ENCODE results near the gene AUNIP.

AUNIP gene

GRCh38 chr1:25797939-25798338 is 61.3 kb downstream of the AUNIP start:
- peak; percentile 20; the same call in 1 of the 2 replicates for TF ChIP-seq CTCF (IDR thresholded peaks at IDR 0.05)

GRCh38 chr1:25796811-25797458 is 62.3 kb downstream of the AUNIP start:
- TF ChIP-seq CTCF (IDR thresholded peaks at IDR 0.05): peak; percentile 52

- no peak for TF ChIP-seq CTCF (IDR thresholded peaks at IDR 0.05)
These were observed 63.1 kb downstream of the AUNIP start for GRCh38 chr1:25795946-25796810.

DNA sequence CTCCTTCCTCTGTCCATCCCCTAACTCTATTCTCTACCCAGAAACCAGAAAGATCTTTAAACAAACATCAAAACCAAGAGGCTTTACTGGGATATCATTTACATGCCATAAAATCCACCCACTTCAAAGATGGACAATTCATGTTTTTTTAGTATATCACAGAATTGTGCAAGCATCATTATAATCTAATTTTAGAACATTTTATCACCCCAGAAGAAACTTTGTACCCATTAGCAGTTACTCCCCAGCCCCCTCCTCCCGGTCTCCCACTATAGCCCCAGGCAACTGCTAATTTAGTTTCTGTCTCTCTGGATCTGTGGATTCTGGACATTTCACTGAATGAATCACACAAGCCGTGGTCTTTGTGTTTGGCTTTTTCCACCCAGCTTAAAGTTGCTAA is 64.0 kb downstream of the AUNIP start:
- no peak for TF ChIP-seq CTCF (IDR thresholded peaks at IDR 0.05)

- TF ChIP-seq CTCF (IDR thresholded peaks at IDR 0.05): no peak
These were observed 64.9 kb downstream of the AUNIP start for GRCh38 chr1:25794325-25794724.

- TF ChIP-seq CTCF (IDR thresholded peaks at IDR 0.05): no peak
These were observed 65.6 kb downstream of the AUNIP start for GRCh38 chr1:25793585-25794170.

GRCh38 chr1:25792115-25792514 is 67.1 kb downstream of the AUNIP start:
- no peak for TF ChIP-seq CTCF (IDR thresholded peaks at IDR 0.05)

Measured in LNCAP (cell line).